ENCODE data around the gene RASAL3. TPM values are rescaled to one million over a fixed set of nuclear protein-coding genes. Genes with fewer than 3 reads are reported as not detected.

Gene RASAL3
- total RNA-seq, 1 experiment from 2014 or later: 0.10 TPM

DNA sequence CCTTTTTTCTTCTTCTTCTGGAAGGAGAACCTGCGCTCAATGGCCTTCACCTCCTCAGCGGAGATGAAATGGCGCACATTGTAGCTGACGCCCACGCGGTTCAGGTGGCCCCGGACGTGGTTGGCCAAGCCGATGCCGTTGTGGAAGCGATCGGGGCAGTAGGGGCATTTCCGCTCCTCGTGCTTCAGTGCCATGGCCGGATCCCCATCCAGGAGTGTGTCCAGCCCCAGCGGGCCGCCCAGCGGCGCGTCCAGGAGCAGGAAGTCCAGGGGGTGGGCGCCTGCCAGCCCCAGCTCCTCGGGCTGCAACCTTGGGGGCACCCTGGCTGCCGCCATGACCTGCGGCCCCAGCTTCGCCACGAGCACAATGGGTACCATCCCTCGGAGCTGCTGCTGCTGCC lies 25.8 kb downstream of the RASAL3 start:
- intact Hi-C loops (cut with micrococcal nuclease; ENCODE audit: unreplicated experiment) (no loop called here), in situ Hi-C loops (cut with HindIII; ENCODE audit: low pct_unique_long_range_greater_than_20kb, low sequenced_read_pairs) (no loop called here)
- no TSS peak for BruUV-seq (replicated peaks)
- no peaks in the 10 kb centered on the region for H3K27me3 ChIP-seq (ENCODE audit: control insufficient read depth, insufficient read depth, low read length)
- no peaks in the 10 kb centered on the region for H3K4me1 ChIP-seq (ENCODE audit: control insufficient read depth, insufficient read depth, low read length)
- H3K4me3 ChIP-seq (ENCODE audit: low read depth in 2 of 2, low read length in 2 of 2): no peak overlapping the region
- ATAC-seq (no peak), DNase-seq (ENCODE audit: low read depth, low spot score) (no peak)
- no peak overlapping the region for H3K27ac ChIP-seq (ENCODE audit: low read length)
- ChIA-PET POLR2A (interaction anchor here (0.6 kb wide), 1 partner anchor 15 kb away, joined by 3 read pairs; no protein-coding TSS in a partner anchor), CTCF (no interaction called here)
- TF ChIP-seq, protein P1, sequence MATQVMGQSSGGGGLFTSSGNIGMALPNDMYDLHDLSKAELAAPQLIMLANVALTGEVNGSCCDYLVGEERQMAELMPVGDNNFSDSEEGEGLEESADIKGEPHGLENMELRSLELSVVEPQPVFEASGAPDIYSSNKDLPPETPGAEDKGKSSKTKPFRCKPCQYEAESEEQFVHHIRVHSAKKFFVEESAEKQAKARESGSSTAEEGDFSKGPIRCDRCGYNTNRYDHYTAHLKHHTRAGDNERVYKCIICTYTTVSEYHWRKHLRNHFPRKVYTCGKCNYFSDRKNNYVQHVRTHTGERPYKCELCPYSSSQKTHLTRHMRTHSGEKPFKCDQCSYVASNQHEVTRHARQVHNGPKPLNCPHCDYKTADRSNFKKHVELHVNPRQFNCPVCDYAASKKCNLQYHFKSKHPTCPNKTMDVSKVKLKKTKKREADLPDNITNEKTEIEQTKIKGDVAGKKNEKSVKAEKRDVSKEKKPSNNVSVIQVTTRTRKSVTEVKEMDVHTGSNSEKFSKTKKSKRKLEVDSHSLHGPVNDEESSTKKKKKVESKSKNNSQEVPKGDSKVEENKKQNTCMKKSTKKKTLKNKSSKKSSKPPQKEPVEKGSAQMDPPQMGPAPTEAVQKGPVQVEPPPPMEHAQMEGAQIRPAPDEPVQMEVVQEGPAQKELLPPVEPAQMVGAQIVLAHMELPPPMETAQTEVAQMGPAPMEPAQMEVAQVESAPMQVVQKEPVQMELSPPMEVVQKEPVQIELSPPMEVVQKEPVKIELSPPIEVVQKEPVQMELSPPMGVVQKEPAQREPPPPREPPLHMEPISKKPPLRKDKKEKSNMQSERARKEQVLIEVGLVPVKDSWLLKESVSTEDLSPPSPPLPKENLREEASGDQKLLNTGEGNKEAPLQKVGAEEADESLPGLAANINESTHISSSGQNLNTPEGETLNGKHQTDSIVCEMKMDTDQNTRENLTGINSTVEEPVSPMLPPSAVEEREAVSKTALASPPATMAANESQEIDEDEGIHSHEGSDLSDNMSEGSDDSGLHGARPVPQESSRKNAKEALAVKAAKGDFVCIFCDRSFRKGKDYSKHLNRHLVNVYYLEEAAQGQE (IDR thresholded peaks at IDR 0.05; ENCODE audit: insufficient read depth in 1 of 2, low read depth in 2 of 2, low read length in 1 of 2): no peak
- TF ChIP-seq TCF7L2 (IDR thresholded peaks at IDR 0.05; ENCODE audit: low read depth, low read length) (no peak), SIN3A (IDR thresholded peaks at IDR 0.05; ENCODE audit: borderline replicate concordance, insufficient read depth, low read depth, low read length) (no peak), POLR2AphosphoS5 (IDR thresholded peaks at IDR 0.05; ENCODE audit: low read depth, low read length) (no peak)
- TF ChIP-seq, protein P2, sequence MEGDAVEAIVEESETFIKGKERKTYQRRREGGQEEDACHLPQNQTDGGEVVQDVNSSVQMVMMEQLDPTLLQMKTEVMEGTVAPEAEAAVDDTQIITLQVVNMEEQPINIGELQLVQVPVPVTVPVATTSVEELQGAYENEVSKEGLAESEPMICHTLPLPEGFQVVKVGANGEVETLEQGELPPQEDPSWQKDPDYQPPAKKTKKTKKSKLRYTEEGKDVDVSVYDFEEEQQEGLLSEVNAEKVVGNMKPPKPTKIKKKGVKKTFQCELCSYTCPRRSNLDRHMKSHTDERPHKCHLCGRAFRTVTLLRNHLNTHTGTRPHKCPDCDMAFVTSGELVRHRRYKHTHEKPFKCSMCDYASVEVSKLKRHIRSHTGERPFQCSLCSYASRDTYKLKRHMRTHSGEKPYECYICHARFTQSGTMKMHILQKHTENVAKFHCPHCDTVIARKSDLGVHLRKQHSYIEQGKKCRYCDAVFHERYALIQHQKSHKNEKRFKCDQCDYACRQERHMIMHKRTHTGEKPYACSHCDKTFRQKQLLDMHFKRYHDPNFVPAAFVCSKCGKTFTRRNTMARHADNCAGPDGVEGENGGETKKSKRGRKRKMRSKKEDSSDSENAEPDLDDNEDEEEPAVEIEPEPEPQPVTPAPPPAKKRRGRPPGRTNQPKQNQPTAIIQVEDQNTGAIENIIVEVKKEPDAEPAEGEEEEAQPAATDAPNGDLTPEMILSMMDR (IDR thresholded peaks at IDR 0.05): no peak
- H3K9me3 ChIP-seq (ENCODE audit: control insufficient read depth, insufficient read depth, low read depth, low read length): no peaks in the 10 kb centered on the region
- no peaks in the 10 kb centered on the region for H3K36me3 ChIP-seq (ENCODE audit: control insufficient read depth, insufficient read depth, low read length)

DNA sequence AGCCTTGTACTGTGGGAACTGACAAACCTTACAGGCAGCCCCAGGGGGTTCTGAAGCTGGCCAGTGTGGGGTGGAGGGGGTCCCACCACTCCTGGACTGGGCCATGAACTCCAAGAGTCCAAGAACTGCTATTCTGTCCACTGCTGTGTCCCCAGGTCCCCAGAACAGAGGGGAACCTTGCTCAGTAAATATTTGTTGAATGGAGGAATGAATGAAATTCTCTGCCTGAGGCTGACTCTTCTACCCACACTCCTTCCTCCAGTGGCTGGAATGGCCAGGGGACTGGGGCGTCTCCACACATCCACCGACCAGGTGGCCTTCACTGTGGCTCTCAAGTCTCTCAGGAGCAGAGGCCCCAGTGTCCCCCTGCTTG lies 26.2 kb downstream of the RASAL3 start:
- in situ Hi-C loops (cut with HindIII; ENCODE audit: low pct_unique_long_range_greater_than_20kb, low sequenced_read_pairs): no loop called here
- TF ChIP-seq TCF7L2 (IDR thresholded peaks at IDR 0.05; ENCODE audit: low read depth, low read length) (no peak), SIN3A (IDR thresholded peaks at IDR 0.05; ENCODE audit: borderline replicate concordance, insufficient read depth, low read depth, low read length) (no peak), POLR2AphosphoS5 (IDR thresholded peaks at IDR 0.05; ENCODE audit: low read depth, low read length) (no peak)
- TF ChIP-seq, protein P2 (IDR thresholded peaks at IDR 0.05): no peak
- TF ChIP-seq, protein P1 (IDR thresholded peaks at IDR 0.05; ENCODE audit: insufficient read depth in 1 of 2, low read depth in 2 of 2, low read length in 1 of 2): no peak
- DNase-seq (ENCODE audit: low read depth, low spot score): no peak
- H3K4me1 ChIP-seq (ENCODE audit: control insufficient read depth, insufficient read depth, low read length): no peaks in the 10 kb centered on the region
- POLR2A ChIA-PET: interaction anchor here (0.6 kb wide), 1 partner anchor 16 kb away, joined by 3 read pairs; no protein-coding TSS in a partner anchor
- no peak overlapping the region for H3K4me3 ChIP-seq (ENCODE audit: low read depth in 2 of 2, low read length in 2 of 2)
- H3K9me3 ChIP-seq (ENCODE audit: control insufficient read depth, insufficient read depth, low read depth, low read length): no peaks in the 10 kb centered on the region
- CTCF ChIA-PET: no interaction called here
- H3K27ac ChIP-seq (ENCODE audit: low read length): no peak overlapping the region
- no TSS peak for BruUV-seq (replicated peaks)
- no peak for ATAC-seq
- H3K36me3 ChIP-seq (ENCODE audit: control insufficient read depth, insufficient read depth, low read length): no peaks in the 10 kb centered on the region
- intact Hi-C loops (cut with micrococcal nuclease; ENCODE audit: unreplicated experiment): no loop called here
- no peaks in the 10 kb centered on the region for H3K27me3 ChIP-seq (ENCODE audit: control insufficient read depth, insufficient read depth, low read length)

Data from Panc1 (cell line).